OCI-LY3 (cell line): Measurements from ENCODE around the gene HOXA3.

ENCODE experiments used
- H2AFZ ChIP-seq: fragments of 200-600, 300-600 bp; shearing (Covaris generic); 2 replicates; pipeline ENCODE4 v1.6.0; 2014; ENCODE audit warnings: antibody characterized with exemption, low read depth, low read length
- H3K27ac ChIP-seq: fragments of 200-600, 300-600 bp; sonication (generic); 2 replicates; pipeline ENCODE4 v1.5.1; 2014; ENCODE audit warnings: mild to moderate bottlenecking, low read length, moderate library complexity, mixed read lengths
- H3K27me3 ChIP-seq: fragments of 200-600, 300-600 bp; sonication (generic); 2 replicates; pipeline ENCODE4 v1.6.1; 2014; ENCODE audit warnings: low read depth, low read length, mixed read lengths
- H3K36me3 ChIP-seq: fragments of 200-600, 300-600 bp; sonication (generic); replicated peaks from 2 replicates; pipeline ENCODE3; 2014; ENCODE audit warnings: low read depth, low read length, mixed read lengths
- H3K4me1 ChIP-seq: fragments of 300-600, 200-600 bp; sonication (generic); 2 replicates; pipeline ENCODE4 v1.6.1; 2014; ENCODE audit warnings: low read length, mixed read lengths
- H3K4me2 ChIP-seq: fragments of 200-600, 300-600 bp; sonication (generic); 2 replicates; pipeline ENCODE4 v1.6.1; 2014; ENCODE audit warnings: low read length, mixed read lengths
- H3K4me3 ChIP-seq: fragments of 300-600, 200-600 bp; sonication (generic); 2 replicates; pipeline ENCODE4 v1.5.1; 2014; ENCODE audit warnings: antibody characterized with exemption, mild to moderate bottlenecking, low read length, moderate library complexity
- H3K79me2 ChIP-seq: fragments of 300-600, 200-600 bp; shearing (Covaris generic); 2 replicates; pipeline ENCODE4 v1.6.1; 2014; ENCODE audit warnings: mild to moderate bottlenecking, low read length, mixed read lengths
- H3K9ac ChIP-seq: fragments of 300-600, 200-600 bp; shearing (Covaris generic); 2 replicates; pipeline ENCODE4 v1.6.0; 2014; ENCODE audit warnings: mild to moderate bottlenecking, low read length, moderate library complexity
- H3K9me3 ChIP-seq: fragments of 200-600, 300-600 bp; shearing (Covaris generic); 2 replicates; pipeline ENCODE4 v1.6.1; 2014; ENCODE audit warnings: low read length, mixed read lengths; ENCODE audit not compliant: insufficient read depth
- H4K20me1 ChIP-seq: fragments of 200-600, 300-600 bp; sonication (generic); 2 replicates; pipeline ENCODE4 v1.6.1; 2016; ENCODE audit warnings: low read length, mixed read lengths; ENCODE audit not compliant: insufficient read depth
- CTCF ChIP-seq: fragments of 200-600, 300-600 bp; sonication (generic); IDR thresholded peaks from 2 replicates; pipeline ENCODE4 v1.5.1; 2014; ENCODE audit warnings: antibody characterized with exemption, low read length, low read depth
- EZH2phosphoT487 ChIP-seq: fragments of 200-600 bp; shearing (Covaris generic); IDR thresholded peaks from 2 replicates; pipeline ENCODE4 v1.6.1; 2018; ENCODE audit warnings: antibody characterized with exemption, mixed run types, low read depth

HOXA3 gene

GRCh38 chr7:27179503-27180430 is 27.4 kb upstream of the HOXA3 start:
- Histone ChIP-seq H3K27me3 (no peaks in the 10 kb centered on the region), H4K20me1 (no peaks in the 10 kb centered on the region), H3K4me1 (no peaks in the 10 kb centered on the region), H3K36me3 (no peaks in the 10 kb centered on the region), H3K27ac (no peak overlapping the region), H2AFZ (no peak overlapping the region), H3K4me3 (no peak overlapping the region), H3K9ac (no peak overlapping the region), H3K4me2 (no peak overlapping the region), H3K9me3 (no peaks in the 10 kb centered on the region), H3K79me2 (no peaks in the 10 kb centered on the region)
- no peak for TF ChIP-seq EZH2phosphoT487
- TF ChIP-seq CTCF: no peak

GRCh38 chr7:27179030-27179429 is 26.6 kb upstream of the HOXA3 start:
- H3K4me3 ChIP-seq: no peak overlapping the region
- H3K79me2 ChIP-seq: no peaks in the 10 kb centered on the region
- no peak overlapping the region for H3K4me2 ChIP-seq
- no peaks in the 10 kb centered on the region for H3K4me1 ChIP-seq
- no peak overlapping the region for H2AFZ ChIP-seq
- H3K36me3 ChIP-seq: no peaks in the 10 kb centered on the region
- no peak overlapping the region for H3K9ac ChIP-seq
- no peaks in the 10 kb centered on the region for H3K27me3 ChIP-seq
- H3K9me3 ChIP-seq: no peaks in the 10 kb centered on the region
- no peak overlapping the region for H3K27ac ChIP-seq
- no peaks in the 10 kb centered on the region for H4K20me1 ChIP-seq
- no peak for TF ChIP-seq CTCF
- no peak for TF ChIP-seq EZH2phosphoT487

- Histone ChIP-seq H3K27ac (no peak overlapping the region), H3K27me3 (no peaks in the 10 kb centered on the region), H3K9ac (no peak overlapping the region), H3K9me3 (no peaks in the 10 kb centered on the region), H3K79me2 (no peaks in the 10 kb centered on the region), H3K36me3 (no peaks in the 10 kb centered on the region), H3K4me2 (no peak overlapping the region), H4K20me1 (no peaks in the 10 kb centered on the region), H3K4me3 (no peak overlapping the region), H3K4me1 (no peaks in the 10 kb centered on the region), H2AFZ (no peak overlapping the region)
- TF ChIP-seq EZH2phosphoT487 (no peak), CTCF (no peak)
Measured at GRCh38 chr7:27178366-27178765, 26.0 kb upstream of the HOXA3 start.

GRCh38 chr7:27177795-27178320 is 25.5 kb upstream of the HOXA3 start:
- no peaks in the 10 kb centered on the region for H3K27me3 ChIP-seq
- H2AFZ ChIP-seq: no peak overlapping the region

More at GRCh38 chr7:27177795-27178320, 25.5 kb upstream of the HOXA3 start:
- Histone ChIP-seq H3K4me3 (no peak overlapping the region), H3K4me1 (no peaks in the 10 kb centered on the region), H3K9ac (no peak overlapping the region), H3K79me2 (no peaks in the 10 kb centered on the region), H3K9me3 (no peaks in the 10 kb centered on the region), H4K20me1 (no peaks in the 10 kb centered on the region), H3K27ac (no peak overlapping the region), H3K36me3 (no peaks in the 10 kb centered on the region), H3K4me2 (no peak overlapping the region)
- TF ChIP-seq EZH2phosphoT487 (no peak), CTCF (no peak)
